ENCODE measurements around the gene SLCO2A1. TPM values are rescaled to one million over a fixed set of nuclear protein-coding genes. Genes with fewer than 3 reads are reported as not detected.

Gene SLCO2A1
- total and polyA plus RNA-seq, 2 experiments from 2014 or later = 0.31 to 1.0 TPM

- Histone ChIP-seq H4K20me1 (replicated peaks; ENCODE audit: insufficient read depth) (no peaks in the 10 kb centered on the region), H3K79me2 (replicated peaks; ENCODE audit: insufficient read depth) (no peaks in the 10 kb centered on the region), H3K27me3 (ENCODE audit: insufficient read depth) (no peaks in the 10 kb centered on the region), H3K4me2 (no peak overlapping the region), H3F3A (replicated peaks; ENCODE audit: low read depth) (no peaks in the 10 kb centered on the region), H3K27ac (ENCODE audit: low read depth) (no peak overlapping the region), H3K36me3 (ENCODE audit: insufficient read depth) (no peaks in the 10 kb centered on the region), H2AFZ (no peak overlapping the region), H3K4me3 (no peak overlapping the region), H3K4me1 (ENCODE audit: insufficient read depth) (no peaks in the 10 kb centered on the region), H3K9me2 (ENCODE audit: insufficient read depth) (no peaks in the 10 kb centered on the region)
- Mint-ChIP-seq H3K4me1 (no peaks in the 10 kb centered on the region), H3K9me3 (no peaks in the 10 kb centered on the region), H3K36me3 (ENCODE audit: low read depth) (no peaks in the 10 kb centered on the region; the same call in 2 of the 3 replicates), H3K27me3 (ENCODE audit: insufficient read depth, low read depth, poor library complexity) (peaks cover 10% of the 10 kb centered on the region), H3K4me3 (no peak overlapping the region), H3K27ac (no peak overlapping the region)
- TF ChIP-seq JUNB (IDR thresholded peaks at IDR 0.05; ENCODE audit: unreplicated experiment) = no peak
- no peak for TF ChIP-seq REST (IDR thresholded peaks at IDR 0.05; ENCODE audit: unreplicated experiment)
- ATAC-seq = no peak
- no peak for DNase-seq (ENCODE audit: low spot score)
Observed at GRCh38 chr3:134066158-134066541, 36.4 kb upstream of the SLCO2A1 start.

GRCh38 chr3:134065252-134066157, 35.8 kb upstream of the SLCO2A1 start:
- ATAC-seq (no peak), DNase-seq (ENCODE audit: low spot score) (no peak)
- Mint-ChIP-seq H3K4me1 (no peaks in the 10 kb centered on the region), H3K4me3 (no peak overlapping the region), H3K9me3 (no peaks in the 10 kb centered on the region), H3K27me3 (ENCODE audit: insufficient read depth, low read depth, poor library complexity) (peaks cover 8% of the 10 kb centered on the region), H3K36me3 (ENCODE audit: low read depth) (no peaks in the 10 kb centered on the region; the same call in 2 of the 3 replicates), H3K27ac (no peak overlapping the region)
- Histone ChIP-seq H3K79me2 (replicated peaks; ENCODE audit: insufficient read depth) (no peaks in the 10 kb centered on the region), H3K9me2 (ENCODE audit: insufficient read depth) (no peaks in the 10 kb centered on the region), H3K27me3 (ENCODE audit: insufficient read depth) (no peaks in the 10 kb centered on the region), H2AFZ (no peak overlapping the region), H3F3A (replicated peaks; ENCODE audit: low read depth) (no peaks in the 10 kb centered on the region), H3K4me2 (no peak overlapping the region), H4K20me1 (replicated peaks; ENCODE audit: insufficient read depth) (no peaks in the 10 kb centered on the region), H3K4me3 (no peak overlapping the region), H3K36me3 (ENCODE audit: insufficient read depth) (no peaks in the 10 kb centered on the region), H3K27ac (ENCODE audit: low read depth) (no peak overlapping the region), H3K4me1 (ENCODE audit: insufficient read depth) (no peaks in the 10 kb centered on the region)
- TF ChIP-seq ZNF462 (CRISPR knock-in tag; IDR thresholded peaks at IDR 0.05) = no peak
- TF ChIP-seq ETS1 (IDR thresholded peaks at IDR 0.05) = no peak
- no peak for TF ChIP-seq JUNB (IDR thresholded peaks at IDR 0.05; ENCODE audit: unreplicated experiment)
- TF ChIP-seq ZNF331 (CRISPR knock-in tag; IDR thresholded peaks at IDR 0.05; ENCODE audit: low read depth) = no peak
- TF ChIP-seq CREB1 (CRISPR knock-in tag; IDR thresholded peaks at IDR 0.05; ENCODE audit: low read depth) = no peak
- no peak for TF ChIP-seq ZNF114 (CRISPR knock-in tag; IDR thresholded peaks at IDR 0.05)
- TF ChIP-seq EZH2 (IDR thresholded peaks at IDR 0.05; ENCODE audit: low read depth, unreplicated experiment) = no peak
- TF ChIP-seq NANOG (IDR thresholded peaks at IDR 0.05; ENCODE audit: borderline replicate concordance) = no peak
- TF ChIP-seq STAT1 (IDR thresholded peaks at IDR 0.05; ENCODE audit: unreplicated experiment) = no peak

All from GM23338 (cell line).